Measurements from ENCODE around the gene SPP1. TPM values are rescaled to one million over a fixed set of nuclear protein-coding genes. Genes with fewer than 3 reads are reported as not detected.
"Not testable (repeated sequence)": the region's sequence is repeated elsewhere in the genome, so short reads cannot be mapped to it uniquely, and the experiment has no call there.

Gene SPP1
- total RNA-seq, 1 donor from 2014 or later, result 1.3 TPM

- intact Hi-C loops (cut with micrococcal nuclease), result no loop called here
These were observed 43.0 kb downstream of the SPP1 start for GRCh38 chr4:88018466-88018865.

- intact Hi-C loops (cut with micrococcal nuclease), result no loop called here
These were observed 46.3 kb downstream of the SPP1 start for GRCh38 chr4:88021824-88022223.

- intact Hi-C loops (cut with micrococcal nuclease), result no loop called here
These were observed 46.8 kb downstream of the SPP1 start for GRCh38 chr4:88022289-88022688.

GRCh38 chr4:88025868-88026661 lies 50.6 kb downstream of the SPP1 start:
- intact Hi-C loops (cut with micrococcal nuclease), result not testable (repeated sequence)

- intact Hi-C loops (cut with micrococcal nuclease), result no loop called here
These were observed 52.4 kb downstream of the SPP1 start for GRCh38 chr4:88027611-88028608.

- intact Hi-C loops (cut with micrococcal nuclease), result no loop called here
These were observed 53.4 kb downstream of the SPP1 start for GRCh38 chr4:88028946-88029345.

- intact Hi-C loops (cut with micrococcal nuclease), result no loop called here
These were observed 54.0 kb downstream of the SPP1 start for GRCh38 chr4:88029556-88029955.

GRCh38 chr4:88030565-88031310 lies 55.2 kb downstream of the SPP1 start:
- intact Hi-C loops (cut with micrococcal nuclease), result no loop called here

Other genes with a start within 250 kb of the SPP1 start
- not detected in 2 replicates for gene IBSP, start 176.2 kb upstream of the SPP1 start, total RNA-seq
- not detected in 2 replicates for gene MEPE, start 142.7 kb upstream of the SPP1 start, total RNA-seq
- gene PKD2, start 31.9 kb downstream of the SPP1 start, total RNA-seq, result 12.1 and 12.6 TPM in 2 replicates
- gene ABCG2, start 182.9 kb downstream of the SPP1 start, total RNA-seq, result 0.68 and 0.74 TPM in 2 replicates